Stimulated activated CD8-positive, alpha-beta memory T cell treated with anti-CD3 and anti-CD28 coated beads, Interleukin-15, amount 100 ng/mL, for 1 hour (primary cell): ENCODE measurements around the gene TTYH3.
"Not testable (repeated sequence)": the region's sequence is repeated elsewhere in the genome, so short reads cannot be mapped to it uniquely, and the experiment has no call there.

Experiments
- DNase-seq: peaks from one replicate; pipeline ENCODE4 v3.0.0-alpha.2; 2020; ENCODE audit warnings: low read depth

Gene TTYH3

GRCh38 chr7:2603044-2603965, 28.5 kb upstream of the TTYH3 start:
- DNase-seq = no peak

- no peak for DNase-seq
Measured at GRCh38 chr7:2604608-2605174, 27.1 kb upstream of the TTYH3 start.

- DNase-seq = no peak
Measured at GRCh38 chr7:2605608-2606538, 25.9 kb upstream of the TTYH3 start.

GRCh38 chr7:2606539-2606936, 25.2 kb upstream of the TTYH3 start:
- DNase-seq = no peak

GRCh38 chr7:2607122-2607922, 24.5 kb upstream of the TTYH3 start:
- no peak for DNase-seq

GRCh38 chr7:2607923-2608904, 23.6 kb upstream of the TTYH3 start:
- no peak for DNase-seq

GRCh38 chr7:2608921-2609411, 22.8 kb upstream of the TTYH3 start:
- DNase-seq = no peak

GRCh38 chr7:2609646-2610045, 22.1 kb upstream of the TTYH3 start:
- DNase-seq = not testable (repeated sequence)

- DNase-seq = no peak
Measured at GRCh38 chr7:2610466-2610865, 21.3 kb upstream of the TTYH3 start.

GRCh38 chr7:2610898-2611297, 20.9 kb upstream of the TTYH3 start:
- no peak for DNase-seq

- DNase-seq = no peak
Measured at GRCh38 chr7:2611401-2611800, 20.4 kb upstream of the TTYH3 start.

- no peak for DNase-seq
Measured at GRCh38 chr7:2611922-2612321, 19.9 kb upstream of the TTYH3 start.

GRCh38 chr7:2612445-2613097, 19.2 kb upstream of the TTYH3 start:
- no peak for DNase-seq

GRCh38 chr7:2613098-2613930, 18.5 kb upstream of the TTYH3 start:
- no peak for DNase-seq

- no peak for DNase-seq
Measured at GRCh38 chr7:2613931-2614600, 17.7 kb upstream of the TTYH3 start.

GRCh38 chr7:2614631-2615330, 17.0 kb upstream of the TTYH3 start:
- no peak for DNase-seq
